GM12891 (cell line): ENCODE measurements around the gene KCNJ14.

Experiments used
- POLR2A ChIP-seq: IDR thresholded peaks from 2 replicates; pipeline ENCODE4 v1.6.1; 2011; ENCODE audit warnings: low read depth, low read length, control low read depth
- POLR2AphosphoS5 ChIP-seq: IDR thresholded peaks from 2 replicates; pipeline ENCODE4 v1.6.1; 2011; ENCODE audit warnings: low read depth, low read length, control low read depth

GRCh38 chr19:48461651-48461981 lies 6.2 kb downstream of the KCNJ14 start:
- TF ChIP-seq POLR2A (no peak), POLR2AphosphoS5 (no peak)
